HCT116 (cell line): Measurements from ENCODE around the gene NEDD4L. TPM values are rescaled to one million over a fixed set of nuclear protein-coding genes. Genes with fewer than 3 reads are reported as not detected.

ENCODE experiments used
- ATAC-seq: fragments of 200-7000 bp; cut with Tn5 transposase; 2 replicates; pipeline ENCODE4 v1.9.1; 2020; ENCODE audit warnings: mild to moderate bottlenecking, moderate library complexity
- BruUV-seq: library from RNA; stranded (reverse); fragments of 400-500 nt; replicated peaks from 2 replicates; lab custom pipeline; 2021; lab: Mats Ljungman, UMichigan
- CTCF ChIA-PET: fragments of 300-600 bp; sonication (Branson Sonifier 250); formaldehyde crosslinking; loops from one replicate; lab custom pipeline; 2021; ENCODE audit warnings: antibody characterized with exemption; lab: Charles Lee
- POLR2A ChIA-PET: fragments of 300-600, 350-600 bp; sonication (Branson Sonifier 250); formaldehyde crosslinking; loops from one replicate; lab custom pipeline; 2021; ENCODE audit warnings: antibody characterized with exemption; lab: Charles Lee
- RAD21 ChIA-PET, 2 experiments: fragments of 300-600 bp; sonication (Branson Sonifier 250); formaldehyde crosslinking; loops; one replicate each; lab custom pipeline; 2023; ENCODE audit warnings: low total read pairs in 2 of 2; ENCODE audit not compliant: uncharacterized antibody in 2 of 2, unreplicated experiment in 2 of 2, low non-redundant PET in 1 of 2; lab: Charles Lee
- DNase-seq: peaks from one replicate; pipeline ENCODE4 v3.0.0-alpha.2; 2010; ENCODE audit warnings: low read depth, low spot score
- H2AFZ ChIP-seq: fragments of 200-600 bp; shearing (Covaris generic), sonication (generic); 2 replicates; pipeline ENCODE4 v1.6.1; 2017; ENCODE audit warnings: low read depth, mixed run types, mixed read lengths, antibody characterized with exemption, low read length; ENCODE audit not compliant: poor library complexity, severe bottlenecking
- H3K27ac ChIP-seq: 2 replicates; pipeline ENCODE4 v1.5.1; 2012; ENCODE audit warnings: low read depth, low read length
- H3K27me3 ChIP-seq: fragments of 200-600 bp; sonication (generic); 2 replicates; pipeline ENCODE4 v1.6.1; 2016; ENCODE audit warnings: mixed run types, low read length, mixed read lengths; ENCODE audit not compliant: insufficient read depth
- H3K36me3 ChIP-seq, 2 experiments: fragments of 200-500 bp in 1 of 2; fragments of 200-600 bp in 1 of 2; sonication (Bioruptor generic) in 1 of 2; sonication (generic) in 1 of 2; 2 replicates each; pipeline versions ENCODE4 v1.5.1 to v1.6.1; 2014 to 2016; ENCODE audit warnings: low read length in 2 of 2, inconsistent platforms in 1 of 2, mixed read lengths in 1 of 2, mixed run types in 1 of 2; ENCODE audit not compliant: insufficient read depth in 2 of 2, control insufficient read depth in 1 of 2
- H3K4me1 ChIP-seq, 2 experiments: fragments of 200-600 bp in 1 of 2; sonication (generic) in 1 of 2; 2 replicates each; pipeline versions ENCODE4 v1.5.1 to v1.6.1; 2012 to 2017; ENCODE audit warnings: low read length in 2 of 2, inconsistent platforms in 1 of 2, mild to moderate bottlenecking in 1 of 2, mixed read lengths in 1 of 2, mixed run types in 1 of 2, moderate library complexity in 1 of 2; ENCODE audit not compliant: insufficient read depth in 2 of 2, control insufficient read depth in 1 of 2
- H3K4me2 ChIP-seq: fragments of 200-600 bp; sonication (generic); 2 replicates; pipeline ENCODE4 v1.6.1; 2017; ENCODE audit warnings: mixed run types, low read length, mixed read lengths
- H3K4me3 ChIP-seq, 2 experiments: fragments of 200-600 bp in 1 of 2; sonication (generic) in 1 of 2; replicated peaks in 1 of 2; 2 replicates each; pipeline ENCODE4 v1.5.1; 2011 to 2016; ENCODE audit warnings: low read length in 2 of 2, control low read depth in 1 of 2, low read depth in 1 of 2, mild to moderate bottlenecking in 1 of 2, mixed read lengths in 1 of 2, mixed run types in 1 of 2
- H3K79me2 ChIP-seq: fragments of 200-600 bp; sonication (generic); 2 replicates; pipeline ENCODE4 v1.6.1; 2017; ENCODE audit warnings: mild to moderate bottlenecking, mixed run types, low read length, moderate library complexity, mixed read lengths; ENCODE audit not compliant: insufficient read depth
- H3K9ac ChIP-seq: fragments of 200-600 bp; sonication (generic); 2 replicates; pipeline ENCODE4 v1.6.1; 2016; ENCODE audit warnings: low read length, mixed read lengths
- H3K9me2 ChIP-seq: fragments of 200-600 bp; sonication (generic), shearing (Covaris generic); 2 replicates; pipeline ENCODE4 v1.6.1; 2017; ENCODE audit warnings: mixed run types, mild to moderate bottlenecking, moderate library complexity; ENCODE audit not compliant: insufficient read depth
- H3K9me3 ChIP-seq, 2 experiments: fragments of 200-500 bp in 1 of 2; fragments of 200-600 bp in 1 of 2; sonication (Bioruptor generic) in 1 of 2; sonication (generic) in 1 of 2; 2 replicates each; pipeline ENCODE4 v1.6.1; 2014 to 2017; ENCODE audit warnings: low read length in 2 of 2, mixed read lengths in 2 of 2, inconsistent platforms in 1 of 2, low read depth in 1 of 2, mild to moderate bottlenecking in 1 of 2, mixed run types in 1 of 2, moderate library complexity in 1 of 2; ENCODE audit not compliant: control insufficient read depth in 1 of 2, insufficient read depth in 1 of 2
- H4K20me1 ChIP-seq: fragments of 200-600 bp; sonication (generic), shearing (Covaris generic); 2 replicates; pipeline ENCODE4 v1.6.1; 2017; ENCODE audit warnings: mixed run types, mild to moderate bottlenecking, moderate library complexity; ENCODE audit not compliant: insufficient read depth
- ATF3 ChIP-seq: IDR thresholded peaks from 2 replicates; pipeline ENCODE4 v1.6.1; 2012
- CTCF ChIP-seq, 3 experiments: fragments of 200-600 bp in 1 of 3; sonication (generic) in 1 of 3; IDR thresholded peaks in 2 of 3; conservative IDR thresholded peaks in 1 of 3; 2 replicates each; pipeline ENCODE4 v1.5.1; 2012 to 2017; ENCODE audit warnings: low read depth in 2 of 3, low read length in 2 of 3, antibody characterized with exemption in 1 of 3, borderline replicate concordance in 1 of 3, control low read depth in 1 of 3, mild to moderate bottlenecking in 1 of 3, mixed read lengths in 1 of 3, mixed run types in 1 of 3, moderate library complexity in 1 of 3; ENCODE audit not compliant: insufficient read depth in 1 of 3
- EZH2 ChIP-seq: fragments of 200-600 bp; sonication (generic); IDR thresholded peaks from 2 replicates; pipeline ENCODE4 v1.6.1; 2017; ENCODE audit warnings: antibody characterized with exemption, mixed run types
- MAX ChIP-seq: IDR thresholded peaks from 2 replicates; pipeline ENCODE4 v1.6.1; 2012
- RAD21 ChIP-seq: IDR thresholded peaks from 2 replicates; pipeline ENCODE4 v1.6.1; 2012; ENCODE audit warnings: low read depth, mild to moderate bottlenecking
- REST ChIP-seq: IDR thresholded peaks from 2 replicates; pipeline ENCODE4 v1.6.1; 2012; ENCODE audit warnings: low read depth
- SIN3A ChIP-seq: IDR thresholded peaks from 2 replicates; pipeline ENCODE4 v1.6.1; 2012; ENCODE audit warnings: low read depth
- TCF7L2 ChIP-seq: IDR thresholded peaks from 2 replicates; pipeline ENCODE4 v1.7.0; 2011; ENCODE audit warnings: borderline replicate concordance, inconsistent platforms; ENCODE audit not compliant: insufficient read depth, insufficient read length; ENCODE audit errors: extremely low read depth
- YY1 ChIP-seq: IDR thresholded peaks from 2 replicates; pipeline ENCODE4 v1.6.1; 2011; ENCODE audit warnings: low read length, low read depth, moderate library complexity, mild to moderate bottlenecking; ENCODE audit not compliant: insufficient replicate concordance; ENCODE audit errors: extremely low read depth
- intact Hi-C: fragments of 100-400 bp; cut with micrococcal nuclease; formaldehyde crosslinking; loops from 2 replicates; pipeline ENCODE4 v1.10.0; 2022
- total RNA-seq: library from RNA; stranded (reverse); gene quantifications from one replicate; pipeline ENCODE4 v1.2.1, GENCODE V29; 2021; ENCODE audit not compliant: unreplicated experiment

Gene NEDD4L
- total RNA-seq, 1 experiment from 2014 or later, result 41.5 TPM

- no peak for TF ChIP-seq CTCF (IDR thresholded peaks at IDR 0.05 in 2 of 3, conservative IDR thresholded peaks at IDR 0.05 in 1 of 3; ENCODE audit: borderline replicate concordance in 1 of 3, insufficient read depth in 1 of 3, low read depth in 2 of 3, low read length in 2 of 3)
- no peak for TF ChIP-seq ATF3
- TF ChIP-seq YY1, result no peak
- TF ChIP-seq RAD21, result no peak
- TF ChIP-seq EZH2, result no peak
- TF ChIP-seq, all 23 proteins: peak for 0
Measured at GRCh38 chr18:58323866-58324762, 280.1 kb downstream of the NEDD4L start (continued).

- Histone ChIP-seq H3K4me1 (peaks cover 17 to 23% of the 10 kb centered on the region in 2 experiments), H4K20me1 (no peaks in the 10 kb centered on the region), H2AFZ (no peak overlapping the region), H3K79me2 (no peaks in the 10 kb centered on the region), H3K4me2 (no peak overlapping the region)
- no peak for ATAC-seq
- RAD21 ChIA-PET, result no interaction called here
- intact Hi-C loops, result loop anchor here (5.0 kb wide), 3 partner anchors 188 to 443 kb away; partner anchors contain the start of gene NEDD4L
- no TSS peak for BruUV-seq
- no peak for TF ChIP-seq REST
- TF ChIP-seq RAD21, result no peak
- no peak for TF ChIP-seq SIN3A
- no peak for TF ChIP-seq MAX
- no peak for TF ChIP-seq YY1
- TF ChIP-seq TCF7L2, result no peak
- TF ChIP-seq, all 23 proteins: peak for 0
- POLR2A ChIA-PET, result no interaction called here
- Histone ChIP-seq H3K27ac (no peak overlapping the region), H3K9me3 (no peaks in the 10 kb centered on the region), H3K36me3 (no peaks in the 10 kb centered on the region), H3K9ac (no peak overlapping the region), H3K9me2 (no peaks in the 10 kb centered on the region), H3K27me3 (no peaks in the 10 kb centered on the region), H3K4me3 (no peak overlapping the region)
- DNase-seq, result no peak
- CTCF ChIA-PET, result no interaction called here
Measured at GRCh38 chr18:58324824-58325480, 280.9 kb downstream of the NEDD4L start.
